HG03378 (cell line): Measurements from ENCODE around the gene POLR3K.

Source experiments
- ATAC-seq: cut with Tn5 transposase; IDR thresholded peaks from one replicate; pipeline ENCODE4 v1.9.1; 2021; ENCODE audit warnings: mild to moderate bottlenecking, moderate library complexity; ENCODE audit not compliant: unreplicated experiment

The POLR3K gene

GRCh38 chr16:53346-54236, at the start of gene POLR3K, which contains the start of gene SNRNP25:
Gene POLR3K (minus strand): TSS chr16:53608. CDS start chr16:53586, 22 bp downstream.
Gene SNRNP25 (plus strand): TSS chr16:53828. CDS start chr16:54017, 189 bp downstream.
- peak; percentile 88 for ATAC-seq

- no peak for ATAC-seq
Observed at GRCh38 chr16:102060-102855, 48.9 kb upstream of the POLR3K start.

- ATAC-seq, result no peak
Observed at GRCh38 chr16:101586-101985, 48.2 kb upstream of the POLR3K start.

- ATAC-seq, result no peak
Observed at GRCh38 chr16:100989-101388, 47.6 kb upstream of the POLR3K start.

- no peak for ATAC-seq
Observed at GRCh38 chr16:97822-98221, 44.4 kb upstream of the POLR3K start.

GRCh38 chr16:96935-97381, 43.5 kb upstream of the POLR3K start:
- no peak for ATAC-seq

- no peak for ATAC-seq
Observed at GRCh38 chr16:94918-95265, 41.5 kb upstream of the POLR3K start.

- ATAC-seq, result no peak
Observed at GRCh38 chr16:92431-93339, 39.3 kb upstream of the POLR3K start.

GRCh38 chr16:91484-91883, 38.1 kb upstream of the POLR3K start:
- no peak for ATAC-seq

GRCh38 chr16:89391-90302, 36.2 kb upstream of the POLR3K start:
- no peak for ATAC-seq

GRCh38 chr16:88613-89012, 35.2 kb upstream of the POLR3K start:
- no peak for ATAC-seq

GRCh38 chr16:86483-86952, 33.1 kb upstream of the POLR3K start:
- ATAC-seq, result no peak

- ATAC-seq, result no peak
Observed at GRCh38 chr16:85865-86264, 32.5 kb upstream of the POLR3K start.

GRCh38 chr16:85407-85782, 32.0 kb upstream of the POLR3K start:
- no peak for ATAC-seq

- ATAC-seq, result peak; percentile 58
Observed at GRCh38 chr16:84718-85406, 31.5 kb upstream of the POLR3K start.

GRCh38 chr16:83781-84615, 30.6 kb upstream of the POLR3K start:
- ATAC-seq, result no peak

- ATAC-seq, result no peak
Observed at GRCh38 chr16:83060-83603, 29.7 kb upstream of the POLR3K start.
